ENCODE measurements around the gene IDH3A. TPM values are rescaled to one million over a fixed set of nuclear protein-coding genes. Genes with fewer than 3 reads are reported as not detected.

The IDH3A gene
- polyA plus RNA-seq, 2 of the 4 experiments (the other 2 are of a cell fraction), result 85.6 to 149 TPM

GRCh38 chr15:78174401-78174800, 25.2 kb downstream of the IDH3A start:
- FAIRE-seq, result no peak

GRCh38 chr15:78175330-78175729, 26.2 kb downstream of the IDH3A start:
- Histone ChIP-seq H3K27ac (no peak overlapping the region), H3K9me3 (no peaks in the 10 kb centered on the region), H3K4me1 (no peaks in the 10 kb centered on the region), H3K4me2 (no peak overlapping the region), H3K4me3 (no peak overlapping the region)
- DNase-seq (ENCODE audit: low read depth in 1 of 2, low spot score in 1 of 2) (no peak), ATAC-seq (peak; percentile 41 to 48; a peak in 4 of 6 replicates), FAIRE-seq (no peak)
- ChIA-PET POLR2A (no interaction called here), CTCF (interaction anchor here (0.9 to 12.3 kb wide), 7 partner anchors 10 to 79 kb away, joined by 3 to 274 read pairs (median 5); partner anchors contain the start of genes ACSBG1 and CIB2)
- no peak for TF ChIP-seq MAZ (IDR thresholded peaks at IDR 0.05; ENCODE audit: borderline replicate concordance, low read depth, low read length)
- TF ChIP-seq HMGXB4 (CRISPR knock-in tag; IDR thresholded peaks at IDR 0.05; ENCODE audit: borderline replicate concordance), result no peak
- no peak for TF ChIP-seq HOXA7 (CRISPR knock-in tag; IDR thresholded peaks at IDR 0.05)
- TF ChIP-seq RNF2 (IDR thresholded peaks at IDR 0.05; ENCODE audit: borderline replicate concordance, low read depth), result no peak
- no peak for TF ChIP-seq HEYL (CRISPR knock-in tag; IDR thresholded peaks at IDR 0.05)
- no peak for TF ChIP-seq CHD4 (IDR thresholded peaks at IDR 0.05; ENCODE audit: borderline replicate concordance)
- TF ChIP-seq BCL3 (IDR thresholded peaks at IDR 0.05), result no peak
- no peak for TF ChIP-seq FOSB (CRISPR knock-in tag; IDR thresholded peaks at IDR 0.05)
- TF ChIP-seq NPAS2 (CRISPR knock-in tag; IDR thresholded peaks at IDR 0.05; ENCODE audit: borderline replicate concordance), result no peak
- TF ChIP-seq JUN (IDR thresholded peaks at IDR 0.05), result no peak
- no peak for TF ChIP-seq ESRRA (IDR thresholded peaks at IDR 0.05; ENCODE audit: borderline replicate concordance, low read length)
- no peak for TF ChIP-seq CTCF (IDR thresholded peaks at IDR 0.05)
- WGBS (ENCODE audit: missing lambda C conversion rate), result 55% methylated on average over 2 of the region's 2 CpGs

More at GRCh38 chr15:78174401-78174800, 25.2 kb downstream of the IDH3A start:
- no peak overlapping the region for H3K4me2 ChIP-seq
- ATAC-seq, result no peak
- no peak overlapping the region for H3K27ac ChIP-seq
- CTCF ChIA-PET, result interaction anchor here (0.8 to 12.3 kb wide), 11 partner anchors 9 to 248 kb away, joined by 3 to 274 read pairs (median 4); partner anchors contain the start of genes ACSBG1 and CIB2
- no peaks in the 10 kb centered on the region for H3K4me1 ChIP-seq
- POLR2A ChIA-PET, result no interaction called here
- no peak overlapping the region for H3K4me3 ChIP-seq
- TF ChIP-seq ATOH8 (CRISPR knock-in tag; IDR thresholded peaks at IDR 0.05; ENCODE audit: low read depth) (no peak), SMC3 (IDR thresholded peaks at IDR 0.05) (no peak), HEYL (CRISPR knock-in tag; IDR thresholded peaks at IDR 0.05) (no peak), KDM5A (IDR thresholded peaks at IDR 0.05) (no peak), HES2 (IDR thresholded peaks at IDR 0.05) (no peak), NPAS2 (CRISPR knock-in tag; IDR thresholded peaks at IDR 0.05; ENCODE audit: borderline replicate concordance) (no peak), HOXA7 (CRISPR knock-in tag; IDR thresholded peaks at IDR 0.05) (no peak)
- no peak for DNase-seq (ENCODE audit: low read depth in 1 of 2, low spot score in 1 of 2)
- no peaks in the 10 kb centered on the region for H3K9me3 ChIP-seq
- 85% methylated on average over 8 of the region's 9 CpGs for WGBS (ENCODE audit: missing lambda C conversion rate)
